Endothelial cell (in vitro differentiated cells): ENCODE data around the gene FAR2. TPM values are rescaled to one million over a fixed set of nuclear protein-coding genes. Genes with fewer than 3 reads are reported as not detected.

Experiments
- DNase-seq: peaks from one replicate; pipeline ENCODE4 v3.0.0; 2021; ENCODE audit warnings: low spot score
- H3K27ac Mint-ChIP-seq: one replicate; pipeline ENCODE4 v1.8.0; 2021; ENCODE audit warnings: mixed read lengths, inconsistent platforms; ENCODE audit not compliant: unreplicated experiment
- H3K27me3 Mint-ChIP-seq: one replicate; pipeline ENCODE4 v1.8.0; 2021; ENCODE audit warnings: mild to moderate bottlenecking, moderate library complexity, mixed read lengths, inconsistent platforms; ENCODE audit not compliant: unreplicated experiment
- H3K36me3 Mint-ChIP-seq: one replicate; pipeline ENCODE4 v1.8.0; 2021; ENCODE audit warnings: mild to moderate bottlenecking, low read depth, mixed read lengths, inconsistent platforms; ENCODE audit not compliant: unreplicated experiment
- H3K4me1 Mint-ChIP-seq: one replicate; pipeline ENCODE4 v1.8.0; 2021; ENCODE audit warnings: mild to moderate bottlenecking, mixed read lengths, inconsistent platforms; ENCODE audit not compliant: unreplicated experiment
- H3K4me3 Mint-ChIP-seq: one replicate; pipeline ENCODE4 v1.8.0; 2021; ENCODE audit warnings: mild to moderate bottlenecking, mixed read lengths, inconsistent platforms; ENCODE audit not compliant: unreplicated experiment
- H3K9me3 Mint-ChIP-seq: one replicate; pipeline ENCODE4 v1.8.0; 2021; ENCODE audit warnings: mixed read lengths, inconsistent platforms; ENCODE audit not compliant: unreplicated experiment
- total RNA-seq: library from RNA; stranded (reverse); fragmentation: NEBNext Ultra II Directional; extraction: Animal tissue kit (Norgen Biotek cat#: 25700); gene quantifications from one replicate; pipeline ENCODE4 v1.2.1, GENCODE V29; 2021; ENCODE audit not compliant: unreplicated experiment
- TF ChIP-seq, protein P1 (sequence below): fragments of 200-600 bp; sonication (generic); IDR thresholded peaks from one replicate; pipeline ENCODE4 v1.5.0; 2021; ENCODE audit warnings: antibody characterized with exemption; ENCODE audit not compliant: unreplicated experiment

Gene FAR2
- total RNA-seq, 1 donor from 2014 or later: 104 TPM

DNA sequence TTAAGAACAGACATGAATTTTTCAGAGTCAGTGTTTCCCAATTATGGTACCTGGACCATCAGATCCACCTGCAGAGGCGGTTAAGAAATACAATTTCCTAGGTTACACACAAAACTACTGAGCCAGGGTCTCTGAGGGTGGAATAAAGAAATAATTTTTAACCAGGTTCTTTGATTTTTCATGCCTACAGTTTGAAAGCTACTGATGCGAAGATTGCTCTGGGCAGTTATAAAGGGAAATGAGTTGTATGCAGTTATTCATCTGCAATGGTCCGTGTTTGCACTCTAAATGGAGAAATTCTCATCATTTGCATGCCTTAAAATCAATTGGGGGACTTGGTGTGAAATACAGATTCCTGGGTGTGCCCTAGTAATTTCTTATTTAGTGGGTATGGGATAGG, 142.1 kb downstream of the FAR2 start:
- H3K36me3 Mint-ChIP-seq: peaks cover 14% of the 10 kb centered on the region
- H3K9me3 Mint-ChIP-seq: no peaks in the 10 kb centered on the region
- H3K4me1 Mint-ChIP-seq: no peaks in the 10 kb centered on the region
- TF ChIP-seq, protein P1, sequence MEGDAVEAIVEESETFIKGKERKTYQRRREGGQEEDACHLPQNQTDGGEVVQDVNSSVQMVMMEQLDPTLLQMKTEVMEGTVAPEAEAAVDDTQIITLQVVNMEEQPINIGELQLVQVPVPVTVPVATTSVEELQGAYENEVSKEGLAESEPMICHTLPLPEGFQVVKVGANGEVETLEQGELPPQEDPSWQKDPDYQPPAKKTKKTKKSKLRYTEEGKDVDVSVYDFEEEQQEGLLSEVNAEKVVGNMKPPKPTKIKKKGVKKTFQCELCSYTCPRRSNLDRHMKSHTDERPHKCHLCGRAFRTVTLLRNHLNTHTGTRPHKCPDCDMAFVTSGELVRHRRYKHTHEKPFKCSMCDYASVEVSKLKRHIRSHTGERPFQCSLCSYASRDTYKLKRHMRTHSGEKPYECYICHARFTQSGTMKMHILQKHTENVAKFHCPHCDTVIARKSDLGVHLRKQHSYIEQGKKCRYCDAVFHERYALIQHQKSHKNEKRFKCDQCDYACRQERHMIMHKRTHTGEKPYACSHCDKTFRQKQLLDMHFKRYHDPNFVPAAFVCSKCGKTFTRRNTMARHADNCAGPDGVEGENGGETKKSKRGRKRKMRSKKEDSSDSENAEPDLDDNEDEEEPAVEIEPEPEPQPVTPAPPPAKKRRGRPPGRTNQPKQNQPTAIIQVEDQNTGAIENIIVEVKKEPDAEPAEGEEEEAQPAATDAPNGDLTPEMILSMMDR: no peak
- H3K27ac Mint-ChIP-seq: no peak overlapping the region
- DNase-seq: no peak
- H3K4me3 Mint-ChIP-seq: no peak overlapping the region
- H3K27me3 Mint-ChIP-seq: peaks cover 2% of the 10 kb centered on the region

DNA sequence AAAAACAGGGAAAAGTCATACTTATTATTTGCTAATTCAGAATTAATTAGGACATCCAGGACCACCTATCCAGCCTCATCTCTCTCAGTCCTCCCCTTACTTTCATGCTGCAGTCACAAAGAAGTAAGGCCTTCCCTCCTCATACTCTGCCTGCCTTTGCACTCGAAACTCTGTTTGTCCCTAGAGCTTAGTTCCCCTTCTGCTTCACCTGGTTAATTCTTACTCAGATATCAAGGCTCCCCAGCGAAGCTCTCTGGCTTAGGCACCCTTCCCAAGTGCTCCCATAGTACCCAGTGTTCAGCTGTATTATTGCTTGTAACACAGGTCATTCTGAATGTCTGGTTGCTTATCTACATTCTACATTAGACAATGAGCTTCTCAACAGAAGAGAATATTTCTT, 150.6 kb downstream of the FAR2 start:
- no peaks in the 10 kb centered on the region for H3K27me3 Mint-ChIP-seq
- no peak overlapping the region for H3K27ac Mint-ChIP-seq
- TF ChIP-seq, protein P1: no peak
- H3K4me3 Mint-ChIP-seq: no peak overlapping the region
- H3K36me3 Mint-ChIP-seq: no peaks in the 10 kb centered on the region
- no peaks in the 10 kb centered on the region for H3K9me3 Mint-ChIP-seq
- DNase-seq: no peak
- H3K4me1 Mint-ChIP-seq: peaks cover 3% of the 10 kb centered on the region

DNA sequence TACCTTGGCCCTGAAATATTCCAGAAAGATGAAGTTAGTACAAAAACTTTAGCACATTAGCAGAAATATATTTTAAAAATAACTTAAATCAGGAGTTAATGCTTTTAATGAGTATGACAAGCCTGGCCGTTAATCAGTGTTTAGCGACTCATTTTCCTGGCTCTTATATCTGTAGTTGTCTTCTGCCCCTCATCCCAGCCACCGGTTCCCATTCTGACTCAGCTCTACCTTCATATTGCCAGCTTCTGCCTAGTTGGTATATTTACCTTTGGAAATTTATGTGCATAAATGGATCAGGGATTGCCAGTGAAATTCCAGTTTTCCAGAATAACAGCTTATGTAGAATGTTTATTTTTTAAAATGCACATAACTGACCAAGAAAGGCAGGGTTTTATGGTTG, 152.0 kb downstream of the FAR2 start:
- H3K4me3 Mint-ChIP-seq: no peak overlapping the region
- TF ChIP-seq, protein P1: no peak
- H3K27ac Mint-ChIP-seq: no peak overlapping the region
- peaks cover 3% of the 10 kb centered on the region for H3K4me1 Mint-ChIP-seq
- no peaks in the 10 kb centered on the region for H3K9me3 Mint-ChIP-seq
- no peaks in the 10 kb centered on the region for H3K27me3 Mint-ChIP-seq
- no peak for DNase-seq
- no peaks in the 10 kb centered on the region for H3K36me3 Mint-ChIP-seq

DNA sequence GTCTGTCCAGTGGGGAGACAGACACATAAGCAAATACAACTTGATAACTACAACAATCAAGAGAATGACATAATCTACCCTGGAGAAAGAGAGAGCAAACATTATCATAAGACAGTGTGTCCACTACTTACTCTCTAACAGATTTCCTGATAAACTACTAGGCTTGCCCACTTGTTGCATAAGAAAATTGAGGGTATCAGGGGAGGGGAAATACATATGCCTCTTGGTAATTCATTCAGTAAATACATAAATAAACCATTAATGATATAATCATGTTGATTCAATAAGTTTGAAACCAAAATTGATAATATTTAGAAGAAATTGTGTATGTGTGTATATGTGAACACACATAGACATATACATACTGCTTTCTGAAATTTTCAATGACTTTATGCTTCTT, 155.3 kb downstream of the FAR2 start:
- DNase-seq: no peak
- no peak overlapping the region for H3K4me3 Mint-ChIP-seq
- TF ChIP-seq, protein P1: no peak
- H3K9me3 Mint-ChIP-seq: no peaks in the 10 kb centered on the region
- H3K27me3 Mint-ChIP-seq: peaks cover 2% of the 10 kb centered on the region
- H3K36me3 Mint-ChIP-seq: no peaks in the 10 kb centered on the region
- peaks cover 3% of the 10 kb centered on the region for H3K4me1 Mint-ChIP-seq
- no peak overlapping the region for H3K27ac Mint-ChIP-seq

DNA sequence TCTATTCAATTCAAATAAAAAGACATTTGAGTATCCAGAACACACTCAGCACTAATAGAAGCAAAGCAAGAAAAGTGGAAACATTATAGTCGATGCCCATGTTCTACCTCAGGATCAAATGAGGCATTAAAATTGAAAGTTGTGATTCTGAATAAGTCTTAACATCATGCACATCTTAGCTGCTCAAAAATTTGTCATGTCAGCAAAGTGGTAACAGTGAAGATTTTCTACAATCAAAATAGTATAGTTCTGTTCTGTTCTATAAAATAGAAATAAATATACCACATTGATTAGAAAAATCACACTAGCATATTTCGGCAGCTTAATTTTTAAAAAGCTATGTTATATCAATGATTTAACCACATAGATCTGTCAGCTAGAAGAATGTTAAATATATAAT, 157.2 kb downstream of the FAR2 start:
- Mint-ChIP-seq H3K4me1 (peaks cover 3% of the 10 kb centered on the region), H3K27me3 (peaks cover 2% of the 10 kb centered on the region), H3K27ac (no peak overlapping the region), H3K36me3 (no peaks in the 10 kb centered on the region), H3K4me3 (no peak overlapping the region), H3K9me3 (no peaks in the 10 kb centered on the region)
- TF ChIP-seq, protein P1: no peak
- DNase-seq: no peak
